GM18502 (cell line): Measurements from ENCODE around the gene ATG13.
"Not testable (repeated sequence)": the region's sequence is repeated elsewhere in the genome, so short reads cannot be mapped to it uniquely, and the experiment has no call there.

Experiments
- ATAC-seq: cut with Tn5 transposase; IDR thresholded peaks from one replicate; pipeline ENCODE4 v1.9.1; 2021; ENCODE audit warnings: mild to moderate bottlenecking; ENCODE audit not compliant: unreplicated experiment, poor library complexity

Gene ATG13

DNA sequence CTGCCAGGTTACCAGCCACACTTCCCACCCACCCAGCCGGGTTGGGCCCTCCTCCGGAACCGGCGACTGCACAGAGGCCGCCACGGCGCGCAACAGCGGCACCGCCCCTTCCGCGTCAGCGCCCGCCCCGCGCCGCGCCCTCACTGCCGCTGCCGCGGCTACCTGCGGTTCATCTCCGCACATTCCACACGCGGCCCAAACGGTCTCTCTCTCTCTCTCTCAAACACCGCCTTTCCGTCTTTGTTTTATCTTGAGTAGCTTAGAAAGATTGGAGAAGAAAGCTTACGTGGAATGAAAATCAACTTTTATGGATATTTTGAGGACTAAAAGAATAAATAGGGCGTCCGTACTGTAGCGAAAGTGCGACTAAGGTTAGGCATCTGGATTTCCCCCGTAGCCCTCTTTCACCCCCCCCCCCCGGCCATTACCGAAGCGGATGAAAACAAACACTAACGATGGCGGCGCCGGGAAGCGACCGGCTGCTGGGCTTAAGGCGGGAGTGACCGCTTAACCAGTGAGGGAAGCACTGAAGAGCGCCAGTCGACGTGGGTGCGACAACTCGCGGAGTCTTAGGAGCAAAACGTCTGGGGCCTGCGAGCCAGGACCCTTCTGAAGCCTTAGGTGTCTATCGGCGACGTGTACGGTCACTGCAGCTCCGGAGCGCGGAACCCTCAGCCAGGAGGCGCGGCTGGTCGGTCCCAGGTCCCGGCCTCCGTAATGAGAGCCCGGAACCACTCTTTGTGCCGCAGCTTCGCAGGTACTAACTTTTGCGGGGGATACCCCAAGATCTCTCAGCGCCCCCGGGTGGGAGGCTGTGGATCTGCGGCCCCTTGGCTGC lies at the start of gene ATG13, which contains the start of gene HARBI1:
Gene ATG13 (plus strand): TSS at position 420 of the 838 bp plus-strand sequence. CDS start 26,739 bp downstream, outside the sequence.
Gene HARBI1 (minus strand): TSS at position 94 of the 838 bp plus-strand sequence. CDS start 990 bp downstream, outside the sequence.
- ATAC-seq: peak; percentile 95

DNA sequence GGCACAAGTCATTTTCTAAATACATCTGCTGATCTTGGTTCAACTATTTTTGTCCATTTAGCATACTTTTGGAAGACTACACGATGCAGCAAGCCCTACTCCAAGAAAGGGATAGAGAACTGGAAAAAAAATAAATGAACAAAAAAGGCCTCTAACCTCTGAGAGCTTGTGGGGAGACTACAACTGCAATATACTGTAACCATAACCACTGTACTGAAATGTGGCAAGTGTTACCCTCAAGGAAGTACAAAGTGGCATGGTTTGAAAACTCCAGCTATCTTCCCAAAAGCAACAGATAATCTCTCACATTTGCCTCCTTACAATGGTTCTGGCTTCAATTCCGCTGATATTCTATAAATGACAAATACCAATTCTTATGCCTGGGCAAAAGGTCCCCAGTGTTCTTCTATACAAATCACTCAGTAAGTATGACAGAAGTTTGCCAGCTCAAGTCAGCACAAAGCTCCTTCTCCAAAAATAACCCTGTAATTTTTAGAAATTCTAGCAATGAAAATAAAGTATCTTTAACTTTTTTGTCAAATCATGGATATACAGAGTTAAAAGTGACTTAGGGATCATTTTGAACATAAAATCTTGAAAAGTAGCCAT lies 46.5 kb upstream of the ATG13 start:
- no peak for ATAC-seq

DNA sequence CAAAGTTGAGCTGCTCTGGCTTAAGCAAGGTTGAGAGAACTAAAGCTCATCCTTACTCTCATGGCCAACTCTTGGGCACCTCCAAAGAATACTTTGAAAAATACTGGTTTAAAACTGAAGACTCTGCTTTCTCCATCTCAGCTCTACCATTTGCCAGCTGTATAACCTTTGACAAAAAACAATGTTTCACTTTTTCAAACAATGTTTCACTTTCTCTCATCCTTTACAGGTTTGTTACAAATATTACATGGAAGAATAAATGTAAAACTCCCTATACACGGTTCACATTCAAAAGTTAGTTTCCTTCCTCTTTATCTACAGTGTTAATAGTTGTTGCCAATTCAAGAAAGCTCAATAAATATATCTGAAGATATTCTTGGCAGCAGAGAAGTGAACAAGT lies 42.7 kb upstream of the ATG13 start:
- ATAC-seq: no peak

DNA sequence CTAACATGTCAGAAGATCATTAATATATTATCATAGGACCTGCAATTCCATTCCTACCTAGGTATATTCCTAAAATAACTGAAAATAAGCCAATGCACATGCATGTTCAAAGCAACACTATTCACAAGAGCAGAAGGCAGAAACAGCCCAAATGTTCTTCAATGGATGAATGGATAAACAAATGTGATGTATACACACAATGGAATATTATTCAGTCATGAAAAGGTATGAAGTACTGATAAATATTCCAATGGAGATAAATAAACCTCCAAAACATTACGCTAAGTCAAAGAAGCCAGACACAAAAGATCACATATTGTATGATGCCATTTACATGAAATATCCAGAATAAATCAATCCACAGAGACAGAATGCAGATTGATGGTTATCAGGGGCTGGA lies 40.3 kb upstream of the ATG13 start:
- no peak for ATAC-seq

DNA sequence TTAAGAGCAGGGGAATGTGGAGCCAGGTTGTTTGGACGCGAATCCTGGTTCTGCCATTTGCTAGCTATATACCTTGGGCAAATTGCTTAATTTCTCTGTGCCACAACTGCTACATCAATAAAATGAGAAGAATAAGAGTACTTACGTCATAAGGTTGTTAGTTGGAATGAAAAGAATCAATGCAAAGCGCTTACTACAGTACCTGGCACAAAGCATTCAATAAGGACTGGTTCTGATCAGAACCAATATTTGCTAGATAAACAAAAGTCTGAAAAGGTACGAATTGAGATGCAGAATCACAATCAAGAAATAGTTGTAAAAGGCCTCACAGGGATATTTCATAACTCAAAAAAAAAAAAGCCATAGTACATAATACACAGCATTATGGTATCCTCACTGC lies 34.8 kb upstream of the ATG13 start:
- ATAC-seq: no peak

DNA sequence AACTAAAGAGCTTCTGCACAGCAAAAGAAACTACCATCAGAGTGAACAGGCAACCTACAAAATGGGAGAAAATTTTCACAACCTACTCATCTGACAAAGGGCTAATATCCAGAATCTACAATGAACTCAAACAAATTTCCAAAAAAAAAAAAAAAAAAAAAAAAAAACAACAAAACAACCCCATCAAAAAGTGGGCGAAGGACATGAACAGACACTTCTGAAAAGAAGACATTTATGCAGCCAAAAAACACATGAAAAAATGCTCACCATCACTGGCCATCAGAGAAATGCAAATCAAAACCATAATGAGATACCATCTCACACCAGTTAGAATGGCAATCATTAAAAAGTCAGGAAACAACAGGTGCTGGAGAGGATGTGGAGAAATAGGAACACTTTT lies 33.8 kb upstream of the ATG13 start:
- not testable (repeated sequence) for ATAC-seq

DNA sequence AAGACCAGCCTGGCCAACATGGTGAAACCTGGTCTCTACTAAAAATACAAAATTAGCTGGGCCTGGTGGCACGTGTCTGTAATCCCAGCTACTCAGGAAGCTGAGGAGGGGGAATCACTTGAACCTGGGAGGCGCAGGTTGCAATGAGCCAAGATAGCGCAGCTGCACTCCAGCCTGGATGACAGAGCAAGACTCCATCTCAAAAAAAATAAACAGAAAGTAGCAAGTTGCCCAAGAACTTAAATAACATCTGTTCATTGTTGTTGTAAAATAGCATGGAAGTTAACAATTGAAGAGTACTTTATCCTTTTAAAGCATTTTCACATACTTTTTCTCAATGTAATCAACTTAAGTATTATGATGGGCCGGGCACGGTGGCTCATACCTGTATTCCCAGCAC lies 29.2 kb upstream of the ATG13 start:
- no peak for ATAC-seq

DNA sequence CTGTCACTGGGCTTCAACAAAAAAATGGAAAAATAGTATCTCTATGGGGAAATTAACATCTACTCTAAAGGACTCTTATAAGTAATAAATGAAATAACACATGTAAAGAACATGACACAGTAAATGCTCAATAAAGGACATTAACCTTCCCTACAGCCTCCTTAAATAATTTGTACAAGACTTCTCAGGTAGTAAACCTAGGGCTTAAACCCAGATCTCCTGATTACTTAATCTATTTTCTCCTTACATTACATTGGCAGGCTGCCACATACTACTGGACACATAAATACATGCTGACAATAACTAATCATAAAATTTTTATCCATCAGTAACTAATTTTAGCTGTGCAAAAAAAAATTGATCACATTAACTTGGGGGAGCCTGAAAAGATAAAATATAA lies 28.4 kb upstream of the ATG13 start:
- ATAC-seq: no peak

DNA sequence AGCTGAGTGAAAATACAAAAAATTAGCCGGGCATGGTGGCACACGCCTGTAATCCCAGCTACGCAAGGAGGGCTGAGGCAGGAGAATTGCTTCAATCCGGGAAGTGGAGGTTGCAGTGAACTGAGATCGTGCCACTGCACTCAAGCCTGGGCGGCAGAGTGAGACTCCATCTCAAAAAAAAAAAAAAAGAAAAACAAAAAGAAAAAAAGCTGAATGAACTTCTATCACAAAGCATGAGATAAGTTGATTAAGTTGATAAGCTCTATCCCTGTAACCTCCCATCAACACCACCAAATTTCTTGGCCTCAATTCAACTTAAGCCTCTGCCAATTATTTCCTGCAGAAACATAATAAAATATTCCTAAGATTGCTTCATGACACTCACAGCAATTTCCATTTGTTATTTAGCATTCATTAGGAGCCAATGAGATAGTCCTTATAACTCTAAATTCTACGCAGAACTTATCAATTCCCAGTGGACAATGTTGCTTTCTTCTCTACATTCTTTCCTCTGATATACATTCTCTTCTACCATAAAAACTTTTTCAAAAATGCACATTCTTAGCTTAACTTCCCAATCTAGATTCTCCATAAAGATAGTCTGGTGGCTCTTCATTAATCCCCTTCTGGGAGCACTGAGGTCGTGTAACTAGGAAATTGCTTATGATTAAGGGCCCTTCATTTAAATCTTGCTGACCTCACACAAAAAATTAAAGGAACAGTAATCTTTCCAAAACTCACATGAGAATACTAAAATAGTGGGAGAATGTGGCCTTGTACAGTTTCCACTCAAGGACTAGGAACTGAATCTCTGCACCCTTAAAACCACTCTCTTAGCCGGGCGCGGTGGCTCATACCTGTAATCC lies 26.4 kb upstream of the ATG13 start:
- no peak for ATAC-seq

DNA sequence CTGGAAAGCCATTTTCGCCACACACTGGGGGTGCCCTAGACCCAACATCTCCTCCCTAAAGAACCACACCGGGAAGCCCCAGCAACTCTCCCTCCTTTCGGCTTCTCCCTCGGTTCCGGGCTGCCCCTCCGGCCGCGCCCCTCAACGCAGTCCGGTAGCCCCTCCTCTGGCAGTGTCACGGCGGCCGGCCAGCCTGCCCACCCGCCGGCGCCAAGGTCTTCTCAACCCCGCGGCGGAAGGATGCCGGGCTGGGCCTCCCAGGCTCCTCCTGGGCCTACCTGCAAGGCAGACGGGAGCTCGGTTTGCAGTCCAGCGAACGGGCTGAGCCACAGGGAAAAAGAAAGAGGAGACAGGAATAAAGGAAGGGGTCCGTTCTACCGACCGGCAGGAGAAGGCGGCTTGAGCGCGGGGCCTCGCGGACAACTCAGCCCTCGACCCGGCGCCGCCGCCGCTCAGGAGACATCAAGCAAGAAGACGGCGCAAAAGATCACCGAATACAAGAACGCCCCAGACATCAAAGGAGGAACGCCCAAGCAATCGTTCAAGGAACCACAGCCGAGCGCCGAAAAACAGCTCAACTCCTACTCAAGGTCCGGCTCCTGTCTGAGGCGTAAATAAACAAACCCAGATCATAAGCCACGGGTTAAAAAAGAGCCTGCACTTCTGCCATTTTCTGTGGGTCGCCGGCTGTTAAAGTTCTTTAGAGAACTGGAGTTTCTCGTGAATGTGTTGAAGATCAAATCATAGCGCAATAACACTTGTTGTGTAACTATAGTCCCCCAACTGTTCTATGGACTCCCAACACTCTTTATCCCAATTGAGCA lies 23.6 kb upstream of the ATG13 start, which contains the start of gene AMBRA1:
Gene AMBRA1 (minus strand): TSS at position 474 of the 824 bp plus-strand sequence. CDS start 45,643 bp downstream, outside the sequence.
- ATAC-seq: peak; percentile 79

DNA sequence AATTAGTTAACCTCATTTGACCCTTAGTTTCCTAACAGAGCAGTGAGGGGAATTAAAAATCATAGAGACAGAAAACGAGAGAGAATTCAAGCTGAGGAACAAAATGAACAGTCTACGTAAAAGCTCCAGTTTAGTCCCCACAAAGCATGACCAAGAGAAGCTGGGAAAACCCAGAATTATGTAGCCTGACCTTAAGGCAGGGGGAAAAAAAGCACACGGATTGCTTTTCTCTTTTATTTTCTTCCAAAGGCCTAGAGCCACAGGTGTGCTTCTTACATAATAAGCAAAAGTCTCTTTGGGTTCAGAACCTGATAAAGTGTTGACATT lies 23.0 kb upstream of the ATG13 start:
- ATAC-seq: peak; percentile 5

DNA sequence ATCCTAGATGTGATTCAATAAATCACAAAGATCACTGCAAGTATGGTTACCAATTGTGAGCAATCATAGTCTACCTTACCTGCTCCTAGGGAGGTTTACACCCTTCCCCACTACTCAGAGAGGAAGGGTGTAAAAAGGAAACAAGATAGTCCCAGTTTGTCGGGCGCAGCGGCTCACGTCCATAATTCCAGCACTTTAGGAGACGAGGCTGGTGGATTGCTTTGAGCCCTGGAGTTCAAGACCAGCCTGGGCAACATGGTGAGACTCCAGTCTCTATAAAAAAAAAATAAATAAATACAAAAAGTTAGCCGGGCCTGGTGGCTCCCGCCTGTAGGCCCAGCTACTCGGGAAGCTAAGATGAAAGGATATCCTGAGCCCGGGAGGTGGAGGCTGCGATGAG lies 22.6 kb upstream of the ATG13 start:
- no peak for ATAC-seq

DNA sequence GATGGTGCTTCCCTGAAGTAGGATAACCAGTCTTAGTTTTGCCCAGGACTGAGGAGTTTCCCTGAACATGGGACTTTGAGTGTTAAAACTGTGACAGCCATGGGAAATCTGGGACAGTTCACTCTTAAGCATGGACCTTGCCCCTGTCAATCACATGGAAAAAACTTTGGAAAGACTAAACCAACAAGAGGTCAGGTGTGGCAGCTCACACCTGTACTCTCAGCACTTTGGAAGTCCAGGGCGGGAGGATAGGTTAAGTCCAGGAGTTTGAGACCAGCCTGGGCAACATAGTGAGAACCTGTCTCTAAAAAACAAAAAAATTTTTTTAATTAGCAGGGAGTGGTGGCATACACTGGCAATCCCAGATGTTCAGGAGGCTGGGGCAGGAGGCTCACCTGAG lies 20.2 kb upstream of the ATG13 start:
- no peak for ATAC-seq

DNA sequence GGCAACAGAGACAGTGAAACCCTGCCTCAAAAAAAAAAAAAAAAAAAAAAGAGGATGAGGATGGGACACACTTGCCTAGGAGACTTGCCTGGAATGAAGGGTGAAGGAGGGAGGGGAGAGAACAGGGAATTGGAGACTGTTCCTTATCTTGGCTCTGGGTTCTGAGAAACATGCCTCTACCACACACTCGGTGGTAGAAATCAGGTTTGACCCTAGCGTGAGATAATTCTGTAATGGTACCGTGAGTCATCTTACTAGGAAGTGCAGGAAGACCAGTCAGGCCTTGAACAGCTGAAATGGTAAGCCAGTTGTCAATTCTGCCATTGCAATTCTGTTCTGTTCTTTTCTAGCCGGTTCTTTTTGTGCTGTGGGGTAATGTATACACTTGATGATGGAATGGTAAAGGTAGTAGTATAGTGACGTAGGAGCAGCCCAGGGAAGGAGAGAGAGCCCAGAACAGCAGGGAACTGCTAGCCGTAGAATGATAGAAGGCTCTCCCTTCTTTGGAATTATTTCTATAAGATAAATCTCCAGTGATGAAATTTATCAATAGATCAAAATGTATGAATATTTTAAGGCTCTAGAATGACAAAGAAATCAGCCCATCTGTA lies 19.6 kb upstream of the ATG13 start:
- ATAC-seq: no peak

DNA sequence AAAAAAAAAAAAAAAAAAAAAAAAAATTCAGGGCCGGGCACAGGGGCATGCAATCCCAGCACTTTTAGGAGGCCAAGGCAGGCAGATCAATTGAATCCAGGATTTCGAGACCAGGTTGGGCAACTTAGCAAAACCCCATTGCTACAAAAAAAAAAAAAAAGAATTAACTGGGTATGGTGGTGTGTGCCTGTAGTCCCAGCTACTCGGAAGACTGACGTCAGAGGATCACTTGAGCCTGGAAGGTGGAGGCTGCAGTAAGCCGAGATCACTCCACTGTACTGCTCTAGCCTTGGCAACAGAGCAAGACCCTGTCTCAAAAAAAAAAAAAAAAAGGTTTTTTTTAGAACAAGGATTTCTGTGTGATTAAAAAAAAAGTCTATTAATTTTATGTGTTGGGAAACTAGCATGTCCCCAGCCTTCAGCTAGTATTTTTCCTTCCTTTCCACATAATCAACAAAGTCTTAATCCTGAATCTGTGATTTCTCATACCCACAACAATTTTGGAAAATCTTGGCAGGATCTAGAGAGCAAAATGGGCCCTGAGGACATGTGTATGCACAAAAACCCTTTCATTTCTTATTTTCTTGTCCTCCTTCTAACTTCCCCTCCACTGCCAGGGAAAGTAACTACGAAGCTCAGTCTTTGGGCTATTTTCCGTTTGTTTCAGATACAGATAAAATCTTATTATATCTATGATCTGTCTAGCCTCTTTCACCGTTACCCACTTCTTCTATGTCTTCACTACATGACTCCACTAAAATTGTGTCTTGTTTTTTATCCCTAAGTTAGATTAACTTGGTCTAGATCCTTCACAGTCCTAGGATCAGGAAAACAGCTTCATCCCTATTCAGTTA lies 17.8 kb upstream of the ATG13 start:
- ATAC-seq: no peak

DNA sequence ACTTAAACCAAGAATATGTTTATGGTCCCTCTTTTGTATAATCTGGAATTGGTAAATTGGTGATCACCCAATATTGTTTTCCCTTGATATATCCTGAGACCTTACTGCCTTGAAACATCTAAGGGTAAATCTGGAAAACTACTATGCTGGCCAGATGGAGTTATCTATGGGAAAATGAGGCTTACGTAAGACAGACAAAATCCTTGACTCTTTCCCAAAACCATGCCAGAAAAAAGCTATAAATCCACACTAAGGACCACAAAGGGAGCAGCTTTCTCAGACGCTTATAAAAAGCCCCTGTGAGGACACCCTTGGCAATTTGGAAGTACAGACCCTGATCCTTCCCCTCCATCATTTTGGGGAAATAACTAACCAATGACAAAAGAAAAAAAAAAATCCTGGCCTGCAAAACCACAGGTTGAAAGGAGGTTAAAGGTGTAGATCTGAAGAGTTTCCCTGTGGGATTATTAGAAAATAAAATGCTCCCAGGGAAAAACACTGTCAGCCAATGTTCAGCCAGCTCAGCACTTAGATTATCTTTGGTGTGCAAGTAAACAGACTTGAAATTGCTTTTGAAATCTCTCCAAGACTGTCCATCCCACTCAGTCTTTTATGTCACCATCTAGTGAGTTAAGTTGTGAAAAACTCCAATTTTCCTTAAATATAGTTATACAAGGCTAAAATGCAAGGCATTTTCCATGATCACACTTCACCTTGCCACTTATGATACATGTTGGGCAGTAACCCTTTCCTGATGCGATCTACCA lies 17.0 kb upstream of the ATG13 start:
- ATAC-seq: no peak

DNA sequence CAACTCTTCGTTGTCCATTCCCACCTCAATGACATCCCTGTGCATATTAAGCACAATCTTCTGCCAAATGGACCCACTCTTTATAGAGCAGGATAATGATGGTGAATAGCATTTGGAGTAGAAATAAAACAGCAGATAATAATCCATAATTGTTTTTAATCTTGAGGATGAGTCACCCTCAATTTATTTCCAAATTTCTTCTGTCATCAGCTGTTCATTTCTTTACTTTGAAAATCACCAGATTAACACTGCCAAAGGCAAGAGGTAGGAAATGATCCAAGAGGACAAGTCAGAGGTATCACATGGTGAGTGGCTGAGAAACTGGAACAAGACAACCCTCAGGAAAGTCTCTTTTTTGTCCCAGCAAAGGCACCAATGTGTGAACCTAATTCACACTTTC lies 16.2 kb upstream of the ATG13 start:
- no peak for ATAC-seq

DNA sequence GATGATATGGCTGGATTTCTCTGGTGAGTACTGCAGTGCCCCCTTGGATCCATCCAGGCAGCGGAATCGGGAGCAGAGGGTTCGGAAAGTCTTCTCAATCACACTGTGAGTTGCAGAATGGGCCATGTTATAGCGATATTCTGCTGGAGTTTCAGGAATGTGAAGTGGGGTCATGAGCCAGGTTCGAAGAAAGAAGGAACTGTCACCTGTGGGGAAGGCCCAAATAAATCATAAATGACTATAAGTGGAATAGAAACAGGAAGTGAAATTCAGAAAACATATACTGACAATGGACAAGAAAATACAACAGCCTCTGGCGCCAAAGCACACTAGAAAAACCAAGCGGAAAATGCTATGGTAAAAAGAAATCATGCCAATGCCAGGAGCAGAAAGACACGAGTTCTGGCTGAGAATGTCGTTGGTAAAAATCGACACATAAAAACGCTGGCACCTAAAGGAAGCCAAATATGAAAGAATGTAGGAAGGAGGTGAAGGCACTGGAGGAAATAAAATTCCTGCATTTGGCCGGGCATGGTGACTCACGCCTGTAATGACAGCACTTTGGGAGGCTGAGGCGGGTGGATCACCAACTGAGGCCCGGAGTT lies 13.5 kb upstream of the ATG13 start:
- no peak for ATAC-seq
